Measurements from ENCODE around the gene WDFY3. TPM values are rescaled to one million over a fixed set of nuclear protein-coding genes. Genes with fewer than 3 reads are reported as not detected.

Gene WDFY3
- total RNA-seq, 1 donor from 2014 or later = 267 TPM

- DNase-seq = no peak
- no peak overlapping the region for H3K4me3 Mint-ChIP-seq (ENCODE audit: unreplicated experiment)
- no peaks in the 10 kb centered on the region for H3K27me3 Mint-ChIP-seq (ENCODE audit: unreplicated experiment)
- no peak for TF ChIP-seq CTCF (IDR thresholded peaks at IDR 0.05; ENCODE audit: partially characterized antibody, unreplicated experiment)
- H3K27ac Mint-ChIP-seq (ENCODE audit: unreplicated experiment) = no peak overlapping the region
- no peaks in the 10 kb centered on the region for H3K36me3 Mint-ChIP-seq (ENCODE audit: unreplicated experiment)
- H3K9me3 Mint-ChIP-seq (ENCODE audit: unreplicated experiment) = no peaks in the 10 kb centered on the region
- H3K4me1 Mint-ChIP-seq (ENCODE audit: low read depth, unreplicated experiment) = peaks cover 4% of the 10 kb centered on the region
These were observed 343.5 kb downstream of the WDFY3 start for GRCh38 chr4:84622959-84623358.

Data from glutamatergic neuron (in vitro differentiated cells).